Daoy (cell line): Measurements from ENCODE around the gene SH2D1B. TPM values are rescaled to one million over a fixed set of nuclear protein-coding genes. Genes with fewer than 3 reads are reported as not detected.
"Not testable (repeated sequence)": the region's sequence is repeated elsewhere in the genome, so short reads cannot be mapped to it uniquely, and the experiment has no call there.

Source experiments
- DNase-seq: peaks from one replicate; pipeline ENCODE4 v3.0.0-alpha.2; 2015; ENCODE audit warnings: low read depth
- total RNA-seq: library from RNA; depleted of rRNA; stranded (reverse); fragments of >200 nt; shearing (Covaris generic); gene quantifications from 2 replicates; pipeline ENCODE4 v1.2.3, GENCODE V29; 2014; rRNA removed

Gene SH2D1B
- total RNA-seq, 1 experiment from 2014 or later: 1.1 TPM

DNA sequence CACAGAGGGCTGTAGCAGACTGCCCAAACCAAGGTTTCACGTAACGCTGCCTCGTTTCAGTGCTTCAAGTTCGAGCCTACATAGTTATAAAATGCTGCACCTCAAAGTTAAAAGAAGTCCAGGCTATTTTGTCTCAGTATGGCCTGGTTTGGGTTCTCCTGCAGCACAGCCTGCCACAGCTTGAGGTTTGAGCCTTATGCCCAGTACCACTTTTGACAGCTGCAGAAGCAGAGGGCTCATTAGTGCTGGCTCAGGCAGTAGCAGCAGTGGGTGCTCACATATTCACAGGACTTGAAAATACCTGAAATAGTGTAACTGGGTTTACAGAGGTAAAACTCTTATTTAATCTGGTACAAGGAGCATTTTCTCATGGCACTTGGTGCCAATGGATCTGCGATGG is 50.6 kb downstream of the SH2D1B start:
- DNase-seq: no peak

- no peak for DNase-seq
Measured at GRCh38 chr1:162360874-162361260, 51.1 kb downstream of the SH2D1B start.

GRCh38 chr1:162360237-162360873 is 51.6 kb downstream of the SH2D1B start:
- no peak for DNase-seq

GRCh38 chr1:162359523-162360236 is 52.3 kb downstream of the SH2D1B start:
- no peak for DNase-seq

DNA sequence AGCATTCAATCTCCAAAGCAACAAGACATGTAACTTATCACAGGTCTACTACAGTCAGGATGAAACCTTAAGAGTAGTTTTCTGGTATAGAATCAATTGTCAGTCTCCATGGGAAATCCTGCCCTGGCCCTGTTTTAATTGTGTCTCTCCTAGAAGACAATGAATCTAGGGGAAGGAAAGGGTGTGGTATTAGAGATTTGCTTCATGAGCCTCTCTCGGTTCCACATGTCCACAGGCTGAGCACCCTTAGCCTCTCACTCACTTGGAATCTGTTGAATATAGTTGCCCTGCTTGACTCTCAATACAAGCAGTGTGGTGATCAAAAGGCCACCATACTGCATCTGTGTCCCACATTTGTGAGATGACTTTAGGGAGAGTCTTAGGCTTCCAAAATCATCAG is 53.0 kb downstream of the SH2D1B start:
- DNase-seq: no peak

- peak; percentile 41 for DNase-seq
Measured at GRCh38 chr1:162357681-162358266, 54.2 kb downstream of the SH2D1B start.

GRCh38 chr1:162353702-162354101 is 58.2 kb downstream of the SH2D1B start:
- no peak for DNase-seq

DNA sequence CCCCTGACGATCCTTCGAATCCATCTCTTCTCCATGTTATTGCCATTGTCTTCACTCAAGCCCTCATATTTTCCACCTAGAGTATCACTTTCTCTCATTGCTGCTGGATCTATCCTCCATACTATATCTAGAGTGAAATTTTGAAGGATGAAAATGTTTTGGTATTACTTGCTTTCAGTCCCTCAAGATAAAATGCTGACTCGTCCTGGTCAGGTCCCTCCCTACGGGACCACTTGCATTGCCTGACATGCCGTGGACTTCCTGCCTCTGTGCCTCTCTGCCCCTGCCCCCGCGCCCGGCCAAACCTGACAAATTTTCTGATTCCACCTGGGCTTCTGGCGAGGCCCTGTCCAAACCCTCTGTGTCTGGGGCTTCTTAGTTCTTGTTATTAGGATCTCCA is 58.9 kb downstream of the SH2D1B start:
- DNase-seq: no peak

- not testable (repeated sequence) for DNase-seq
Measured at GRCh38 chr1:162351874-162352273, 60.1 kb downstream of the SH2D1B start.

- DNase-seq: no peak
Measured at GRCh38 chr1:162351246-162351842, 60.6 kb downstream of the SH2D1B start.

- peak; percentile 55 for DNase-seq
Measured at GRCh38 chr1:162349635-162350330, 62.2 kb downstream of the SH2D1B start.

GRCh38 chr1:162347281-162347680 is 64.7 kb downstream of the SH2D1B start:
- no peak for DNase-seq

Other genes starting within 250 kb of the SH2D1B start
- gene SPATA46, start 35.3 kb downstream of the SH2D1B start, total RNA-seq: not detected in 2 replicates
- gene C1orf226, start 30.4 kb downstream of the SH2D1B start, total RNA-seq: 2.5 TPM in 1 of 2 replicates, not detected in the other
- gene UHMK1, start 85.7 kb upstream of the SH2D1B start, total RNA-seq: 92.7 and 94.6 TPM in 2 replicates
- 237 and 248 TPM in 2 replicates for gene UAP1, start 149.6 kb upstream of the SH2D1B start, total RNA-seq
- gene DDR2, start 220.3 kb upstream of the SH2D1B start, total RNA-seq: 17.8 and 23.9 TPM in 2 replicates